Sigmoid colon (tissue), 4 donors: Measurements from ENCODE around the gene GRIK4.

ENCODE experiments used
- EP300 ChIP-seq, 4 donors: sonication (generic); formaldehyde crosslinking; IDR thresholded peaks; one replicate each; pipeline ENCODE4 v1.6.1; 2017; ENCODE audit warnings: antibody characterized with exemption in 4 of 4
- POLR2A ChIP-seq, 2 donors: fragments of 450-650 bp; IDR thresholded peaks; one replicate each; pipeline ENCODE4 v1.6.1; 2016; ENCODE audit warnings: antibody characterized with exemption in 2 of 2, mild to moderate bottlenecking in 2 of 2, moderate library complexity in 2 of 2
- POLR2AphosphoS5 ChIP-seq, 4 donors: sonication (generic); formaldehyde crosslinking; IDR thresholded peaks; one replicate each; pipeline ENCODE4 v1.6.1; 2017; ENCODE audit warnings: antibody characterized with exemption in 4 of 4
- TF ChIP-seq, protein P1 (sequence below), 4 experiments: fragments of 450-650 bp in 3 of 4; fragments of 200-600 bp in 1 of 4; IDR thresholded peaks; one replicate each; pipeline ENCODE4 v1.5.1; 2016 to 2019; ENCODE audit warnings: antibody characterized with exemption in 4 of 4, mild to moderate bottlenecking in 3 of 4, moderate library complexity in 2 of 4

DNA sequence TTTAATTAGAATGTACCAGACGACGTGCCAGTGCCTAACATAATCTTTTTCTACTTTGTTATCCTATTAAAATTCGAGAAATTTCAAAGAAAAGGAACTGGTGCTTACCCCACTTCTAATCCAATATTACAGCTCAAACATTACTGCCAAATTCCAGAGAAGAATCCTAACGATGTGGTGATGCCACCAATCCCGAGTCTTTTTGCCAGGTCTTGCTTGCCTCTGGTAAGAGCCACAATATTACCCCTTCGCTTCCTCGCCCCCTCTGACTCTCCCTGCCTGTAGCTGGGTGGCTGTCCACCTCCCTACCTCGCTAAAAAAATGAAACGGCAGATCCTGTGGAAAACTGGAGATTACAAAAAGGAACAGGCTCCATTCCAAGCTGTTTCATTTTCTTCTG lies 462.9 kb downstream of the GRIK4 start:
- TF ChIP-seq, protein P1, sequence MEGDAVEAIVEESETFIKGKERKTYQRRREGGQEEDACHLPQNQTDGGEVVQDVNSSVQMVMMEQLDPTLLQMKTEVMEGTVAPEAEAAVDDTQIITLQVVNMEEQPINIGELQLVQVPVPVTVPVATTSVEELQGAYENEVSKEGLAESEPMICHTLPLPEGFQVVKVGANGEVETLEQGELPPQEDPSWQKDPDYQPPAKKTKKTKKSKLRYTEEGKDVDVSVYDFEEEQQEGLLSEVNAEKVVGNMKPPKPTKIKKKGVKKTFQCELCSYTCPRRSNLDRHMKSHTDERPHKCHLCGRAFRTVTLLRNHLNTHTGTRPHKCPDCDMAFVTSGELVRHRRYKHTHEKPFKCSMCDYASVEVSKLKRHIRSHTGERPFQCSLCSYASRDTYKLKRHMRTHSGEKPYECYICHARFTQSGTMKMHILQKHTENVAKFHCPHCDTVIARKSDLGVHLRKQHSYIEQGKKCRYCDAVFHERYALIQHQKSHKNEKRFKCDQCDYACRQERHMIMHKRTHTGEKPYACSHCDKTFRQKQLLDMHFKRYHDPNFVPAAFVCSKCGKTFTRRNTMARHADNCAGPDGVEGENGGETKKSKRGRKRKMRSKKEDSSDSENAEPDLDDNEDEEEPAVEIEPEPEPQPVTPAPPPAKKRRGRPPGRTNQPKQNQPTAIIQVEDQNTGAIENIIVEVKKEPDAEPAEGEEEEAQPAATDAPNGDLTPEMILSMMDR (IDR thresholded peaks at IDR 0.05), result no peak
- no peak for TF ChIP-seq EP300 (IDR thresholded peaks at IDR 0.05)
- TF ChIP-seq POLR2A (IDR thresholded peaks at IDR 0.05), result no peak
- TF ChIP-seq POLR2AphosphoS5 (IDR thresholded peaks at IDR 0.05), result no peak
